Activated naive CD8-positive, alpha-beta T cell (primary cell): ENCODE data around the gene DPT.

Experiments
- H3K27ac Mint-ChIP-seq: one replicate; pipeline ENCODE4 v1.8.0; 2021; ENCODE audit warnings: mixed read lengths
- H3K27me3 Mint-ChIP-seq: one replicate; pipeline ENCODE4 v1.8.0; 2021; ENCODE audit warnings: mixed read lengths
- H3K36me3 Mint-ChIP-seq: one replicate; pipeline ENCODE4 v1.8.0; 2021; ENCODE audit warnings: mixed read lengths
- H3K4me1 Mint-ChIP-seq: one replicate; pipeline ENCODE4 v1.8.0; 2021; ENCODE audit warnings: low read depth, mixed read lengths
- H3K4me3 Mint-ChIP-seq: one replicate; pipeline ENCODE4 v1.8.0; 2021; ENCODE audit warnings: mild to moderate bottlenecking, mixed read lengths
- H3K9me3 Mint-ChIP-seq: one replicate; pipeline ENCODE4 v1.8.0; 2021; ENCODE audit warnings: low read depth, mixed read lengths

DPT gene

DNA sequence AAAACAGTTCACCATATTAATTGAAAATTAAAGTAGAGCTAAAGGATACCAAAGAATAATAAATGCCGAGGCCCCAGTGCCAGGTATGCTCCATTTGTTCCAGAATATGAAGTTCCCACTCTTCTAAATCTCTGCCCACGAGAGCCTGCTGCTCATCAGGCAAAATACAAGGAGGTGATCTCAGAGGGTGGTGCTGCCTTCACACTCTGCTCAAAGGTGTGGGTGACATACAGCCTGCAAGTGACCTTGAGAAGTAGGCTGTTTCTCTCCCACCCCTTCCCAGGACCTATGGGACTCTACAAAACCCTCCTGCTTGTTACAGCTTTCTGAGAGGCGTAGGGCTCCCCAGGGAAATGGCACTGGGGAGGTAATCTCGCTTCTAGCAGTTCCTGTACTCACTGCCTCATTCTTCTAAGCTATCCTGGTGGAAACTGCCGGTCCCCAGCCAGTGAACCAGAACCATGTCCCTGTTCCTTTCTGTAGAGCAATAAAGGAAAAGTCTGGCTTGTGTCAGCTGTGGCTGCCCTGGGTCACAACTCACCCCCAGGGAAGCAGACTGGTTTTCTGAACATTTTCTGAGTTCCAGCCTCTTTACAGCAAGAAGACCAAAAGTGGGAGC is 26.9 kb upstream of the DPT start:
- Mint-ChIP-seq H3K27me3 (peaks cover 3% of the 10 kb centered on the region), H3K4me1 (no peaks in the 10 kb centered on the region), H3K9me3 (no peaks in the 10 kb centered on the region), H3K4me3 (no peak overlapping the region), H3K27ac (no peak overlapping the region), H3K36me3 (no peaks in the 10 kb centered on the region)

- Mint-ChIP-seq H3K27ac (no peak overlapping the region), H3K9me3 (no peaks in the 10 kb centered on the region), H3K36me3 (no peaks in the 10 kb centered on the region), H3K4me3 (no peak overlapping the region), H3K4me1 (no peaks in the 10 kb centered on the region), H3K27me3 (peaks cover 5% of the 10 kb centered on the region)
Observed at GRCh38 chr1:168752171-168752832, 23.3 kb upstream of the DPT start.

DNA sequence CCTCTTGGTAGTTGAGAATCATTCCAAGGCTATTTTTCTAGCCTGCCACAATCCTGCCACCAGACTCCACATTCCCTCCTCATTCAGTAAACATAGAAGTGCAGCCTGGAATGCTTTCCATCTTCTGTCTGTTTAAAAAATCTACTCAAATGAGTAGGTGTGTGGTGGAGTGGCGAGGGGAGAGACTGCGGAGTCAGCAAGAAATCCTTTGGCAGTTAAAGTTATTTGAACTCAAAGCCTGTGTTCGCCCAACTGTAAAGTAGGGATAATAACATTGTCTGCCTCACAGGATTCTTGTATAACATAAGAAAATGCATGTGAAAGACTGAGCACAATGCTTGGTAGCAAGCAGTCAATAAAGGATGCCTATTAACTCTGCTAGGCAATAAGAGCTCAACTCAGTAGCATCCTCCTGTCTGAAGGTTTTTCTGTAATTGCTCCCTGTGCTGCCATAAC is 22.2 kb upstream of the DPT start:
- Mint-ChIP-seq H3K4me1 (no peaks in the 10 kb centered on the region), H3K27me3 (peaks cover 5% of the 10 kb centered on the region), H3K27ac (no peak overlapping the region), H3K9me3 (no peaks in the 10 kb centered on the region), H3K4me3 (no peak overlapping the region), H3K36me3 (no peaks in the 10 kb centered on the region)

- H3K36me3 Mint-ChIP-seq = no peaks in the 10 kb centered on the region
- peaks cover 1% of the 10 kb centered on the region for H3K27me3 Mint-ChIP-seq
- no peak overlapping the region for H3K27ac Mint-ChIP-seq
- H3K4me1 Mint-ChIP-seq = no peaks in the 10 kb centered on the region
- H3K9me3 Mint-ChIP-seq = no peaks in the 10 kb centered on the region
- H3K4me3 Mint-ChIP-seq = no peak overlapping the region
Observed at GRCh38 chr1:168742994-168743650, 14.1 kb upstream of the DPT start.

DNA sequence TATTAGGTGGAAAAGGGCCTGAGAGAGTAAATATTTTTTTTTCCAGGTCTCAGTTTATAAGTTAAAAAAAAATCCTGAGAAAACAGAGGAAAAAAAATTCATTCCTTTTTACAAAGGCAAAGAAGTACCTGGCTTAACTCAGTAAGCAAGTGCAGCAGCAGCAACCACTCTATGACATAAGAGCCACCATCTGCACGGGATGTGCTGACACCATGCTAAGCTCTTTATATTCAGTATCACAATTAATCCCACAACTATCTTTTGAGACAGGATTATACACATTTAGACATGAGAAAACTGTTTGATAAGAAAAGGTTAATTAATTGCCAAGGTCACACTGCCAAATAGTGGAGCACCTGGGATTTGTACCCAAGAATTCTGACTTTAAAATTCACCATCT is 13.4 kb upstream of the DPT start:
- H3K9me3 Mint-ChIP-seq = no peaks in the 10 kb centered on the region
- no peak overlapping the region for H3K4me3 Mint-ChIP-seq
- H3K36me3 Mint-ChIP-seq = no peaks in the 10 kb centered on the region
- no peak overlapping the region for H3K27ac Mint-ChIP-seq
- peaks cover 1% of the 10 kb centered on the region for H3K27me3 Mint-ChIP-seq
- H3K4me1 Mint-ChIP-seq = no peaks in the 10 kb centered on the region

GRCh38 chr1:168739908-168740307 is 10.9 kb upstream of the DPT start:
- Mint-ChIP-seq H3K4me1 (no peaks in the 10 kb centered on the region), H3K27ac (no peak overlapping the region), H3K27me3 (peaks cover 5% of the 10 kb centered on the region), H3K36me3 (no peaks in the 10 kb centered on the region), H3K4me3 (no peak overlapping the region), H3K9me3 (no peaks in the 10 kb centered on the region)

DNA sequence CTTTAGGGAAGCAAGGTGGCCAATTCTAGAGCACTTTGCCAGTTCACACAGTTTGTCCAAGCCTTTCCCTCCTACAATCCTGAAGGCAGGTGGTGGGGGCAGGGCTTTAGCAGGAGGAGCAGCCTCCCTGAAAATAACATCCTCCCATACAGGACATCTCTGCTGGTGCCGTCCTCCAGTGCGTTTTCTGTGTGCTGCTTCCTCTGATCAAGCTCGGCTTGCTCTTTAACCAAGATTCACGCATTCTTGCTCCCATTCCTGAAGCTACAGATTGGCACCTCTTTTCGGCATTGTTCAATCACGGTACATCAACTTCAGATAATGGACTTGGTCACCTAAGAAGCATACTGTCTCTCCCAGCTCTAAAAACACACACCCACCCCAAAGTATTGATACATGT is 7.5 kb upstream of the DPT start:
- Mint-ChIP-seq H3K9me3 (no peaks in the 10 kb centered on the region), H3K4me1 (no peaks in the 10 kb centered on the region), H3K36me3 (no peaks in the 10 kb centered on the region), H3K4me3 (no peak overlapping the region), H3K27ac (no peak overlapping the region), H3K27me3 (peaks cover 5% of the 10 kb centered on the region)

- no peak overlapping the region for H3K4me3 Mint-ChIP-seq
- peaks cover 5% of the 10 kb centered on the region for H3K27me3 Mint-ChIP-seq
- no peaks in the 10 kb centered on the region for H3K9me3 Mint-ChIP-seq
- H3K4me1 Mint-ChIP-seq = no peaks in the 10 kb centered on the region
- no peak overlapping the region for H3K27ac Mint-ChIP-seq
- no peaks in the 10 kb centered on the region for H3K36me3 Mint-ChIP-seq
Observed at GRCh38 chr1:168735974-168736373, 7.0 kb upstream of the DPT start.

DNA sequence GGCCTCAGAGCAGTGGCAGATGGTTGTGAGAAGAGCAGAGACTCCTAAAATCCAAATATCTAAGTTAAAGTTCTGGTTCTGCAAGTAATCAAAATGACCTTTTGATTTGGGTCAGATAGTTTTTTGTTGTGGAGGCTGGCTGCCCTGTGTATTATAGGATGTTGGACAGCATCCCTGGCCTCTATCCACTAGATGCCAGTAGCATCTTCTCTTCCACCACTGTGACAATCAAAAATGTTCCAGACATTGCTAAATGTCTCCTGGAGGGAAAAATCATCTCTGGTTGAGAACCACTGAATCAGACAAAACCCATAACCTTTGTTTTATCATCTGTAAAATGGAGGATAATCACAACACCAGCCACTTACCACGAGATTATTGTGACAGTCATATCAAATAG is 5.9 kb upstream of the DPT start:
- H3K4me3 Mint-ChIP-seq = no peak overlapping the region
- H3K27me3 Mint-ChIP-seq = peaks cover 5% of the 10 kb centered on the region
- H3K9me3 Mint-ChIP-seq = no peaks in the 10 kb centered on the region
- H3K4me1 Mint-ChIP-seq = no peaks in the 10 kb centered on the region
- H3K36me3 Mint-ChIP-seq = no peaks in the 10 kb centered on the region
- no peak overlapping the region for H3K27ac Mint-ChIP-seq

- Mint-ChIP-seq H3K4me3 (no peak overlapping the region), H3K27me3 (peaks cover 5% of the 10 kb centered on the region), H3K36me3 (no peaks in the 10 kb centered on the region), H3K27ac (no peak overlapping the region), H3K9me3 (no peaks in the 10 kb centered on the region), H3K4me1 (no peaks in the 10 kb centered on the region)
Observed at GRCh38 chr1:168734271-168734670, 5.3 kb upstream of the DPT start.

DNA sequence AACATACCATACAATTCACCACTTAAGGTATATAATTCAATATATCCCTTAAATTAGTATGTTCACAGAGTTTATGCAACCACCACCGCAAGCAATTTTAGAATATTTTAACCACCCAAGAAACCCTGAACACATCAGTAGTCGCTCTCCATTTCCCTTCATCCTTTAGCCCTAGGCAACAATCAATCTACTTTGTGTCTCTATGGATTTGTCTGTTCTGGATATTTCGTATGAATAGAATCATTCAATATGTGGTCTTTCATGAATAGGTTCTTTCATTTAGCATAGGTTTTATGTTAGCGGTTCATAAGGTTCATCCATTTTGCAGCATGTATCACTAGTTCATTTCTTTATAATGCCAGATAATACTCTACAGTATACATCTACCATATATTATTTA is 4.2 kb upstream of the DPT start:
- Mint-ChIP-seq H3K4me3 (no peak overlapping the region), H3K27me3 (peaks cover 3% of the 10 kb centered on the region), H3K27ac (no peak overlapping the region), H3K4me1 (no peaks in the 10 kb centered on the region), H3K36me3 (no peaks in the 10 kb centered on the region), H3K9me3 (no peaks in the 10 kb centered on the region)

GRCh38 chr1:168732736-168733135 is 3.7 kb upstream of the DPT start:
- no peaks in the 10 kb centered on the region for H3K36me3 Mint-ChIP-seq
- no peaks in the 10 kb centered on the region for H3K9me3 Mint-ChIP-seq
- H3K4me1 Mint-ChIP-seq = no peaks in the 10 kb centered on the region
- no peak overlapping the region for H3K4me3 Mint-ChIP-seq
- no peak overlapping the region for H3K27ac Mint-ChIP-seq
- peaks cover 3% of the 10 kb centered on the region for H3K27me3 Mint-ChIP-seq

DNA sequence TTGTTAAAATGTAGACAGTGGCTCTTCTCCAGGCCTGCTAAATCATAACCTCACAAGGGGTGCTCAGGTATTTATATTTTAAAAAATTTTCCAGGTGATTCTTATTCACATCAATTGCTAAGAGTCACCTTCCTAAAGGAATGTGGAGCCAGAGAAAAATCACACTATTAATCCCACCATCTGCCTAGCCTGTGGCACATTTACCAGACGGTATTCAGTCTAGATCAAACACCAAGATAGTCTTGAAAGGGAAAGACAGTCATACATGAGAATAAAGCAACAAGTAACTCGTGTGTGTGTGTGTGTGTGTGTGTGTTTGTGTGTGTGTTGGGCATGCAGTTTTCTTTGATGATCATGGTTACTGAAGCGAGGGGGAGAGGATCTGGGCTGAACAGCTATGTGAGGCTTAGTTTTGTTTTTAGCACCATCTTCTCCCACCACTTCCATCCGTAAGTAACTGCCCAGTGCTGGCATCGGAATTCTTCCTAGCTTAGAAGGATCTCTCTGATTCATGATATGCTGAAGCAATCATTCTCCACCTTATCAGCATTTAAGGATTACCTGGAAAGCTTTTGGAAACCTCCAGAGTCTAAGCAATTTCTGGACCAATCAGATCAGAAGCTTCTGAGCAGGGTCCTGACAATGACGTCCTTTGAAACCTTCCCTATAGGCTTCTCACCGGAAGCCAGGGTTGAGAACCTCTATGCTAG is 2.4 kb upstream of the DPT start:
- H3K36me3 Mint-ChIP-seq = no peaks in the 10 kb centered on the region
- H3K27me3 Mint-ChIP-seq = peaks cover 3% of the 10 kb centered on the region
- H3K4me3 Mint-ChIP-seq = no peak overlapping the region
- no peak overlapping the region for H3K27ac Mint-ChIP-seq
- no peaks in the 10 kb centered on the region for H3K9me3 Mint-ChIP-seq
- no peaks in the 10 kb centered on the region for H3K4me1 Mint-ChIP-seq

DNA sequence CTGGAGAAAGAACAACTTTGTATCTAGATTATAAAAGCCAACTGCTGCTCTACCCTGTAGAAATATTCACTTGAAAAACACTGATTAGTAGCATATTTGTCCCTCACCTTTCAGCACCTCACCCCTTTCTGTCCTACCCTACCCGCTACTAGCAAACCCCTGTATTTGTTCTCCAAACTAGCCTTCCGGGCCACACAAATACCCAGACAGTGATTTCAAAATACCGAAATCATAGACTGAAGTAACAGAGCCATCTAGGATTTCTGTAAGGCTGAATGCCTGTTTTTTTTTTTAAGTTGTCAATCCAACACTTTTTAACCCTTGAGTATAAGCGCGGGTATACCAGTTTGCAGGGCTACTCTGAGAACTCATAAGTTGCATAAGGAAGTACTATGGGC is 398 bp upstream of the DPT start:
- no peaks in the 10 kb centered on the region for H3K27me3 Mint-ChIP-seq
- H3K4me1 Mint-ChIP-seq = no peaks in the 10 kb centered on the region
- no peak overlapping the region for H3K27ac Mint-ChIP-seq
- no peak overlapping the region for H3K4me3 Mint-ChIP-seq
- no peaks in the 10 kb centered on the region for H3K36me3 Mint-ChIP-seq
- no peaks in the 10 kb centered on the region for H3K9me3 Mint-ChIP-seq

- H3K9me3 Mint-ChIP-seq = no peaks in the 10 kb centered on the region
- H3K27me3 Mint-ChIP-seq = no peaks in the 10 kb centered on the region
- H3K4me1 Mint-ChIP-seq = no peaks in the 10 kb centered on the region
- no peaks in the 10 kb centered on the region for H3K36me3 Mint-ChIP-seq
- H3K4me3 Mint-ChIP-seq = no peak overlapping the region
- H3K27ac Mint-ChIP-seq = no peak overlapping the region
Observed at GRCh38 chr1:168726719-168727118, 2.3 kb downstream of the DPT start.
